Effector memory CD8-positive, alpha-beta T cell (primary cell): ENCODE measurements around the gene ZNF503.
"Not testable (repeated sequence)": the region's sequence is repeated elsewhere in the genome, so short reads cannot be mapped to it uniquely, and the experiment has no call there.

ENCODE experiments used
- ATAC-seq: fragments of 150-1000 bp; cut with Tn5 transposase; replicated peaks from 2 replicates; pipeline ENCODE4 v1.10.0; 2021; ENCODE audit warnings: mild to moderate bottlenecking, moderate library complexity
- DNase-seq, 3 experiments: peaks; one replicate each; pipeline ENCODE4 v3.0.0; 2021
- H3K27ac Mint-ChIP-seq, 2 donors: one replicate each; pipeline ENCODE4 v1.8.0; 2022; ENCODE audit warnings: mild to moderate bottlenecking in 2 of 2, mixed read lengths in 2 of 2, moderate library complexity in 2 of 2
- H3K27me3 Mint-ChIP-seq, 2 donors: one replicate each; pipeline ENCODE4 v1.8.0; 2022; ENCODE audit warnings: mixed read lengths in 2 of 2
- H3K36me3 Mint-ChIP-seq: one replicate; pipeline ENCODE4 v1.8.0; 2022; ENCODE audit warnings: mild to moderate bottlenecking, moderate library complexity, mixed read lengths; ENCODE audit not compliant: insufficient read depth
- H3K4me1 Mint-ChIP-seq, 2 donors: one replicate each; pipeline ENCODE4 v1.8.0; 2022; ENCODE audit warnings: low read depth in 2 of 2, mixed read lengths in 2 of 2
- H3K4me3 Mint-ChIP-seq, 2 donors: one replicate each; pipeline ENCODE4 v1.8.0; 2022; ENCODE audit warnings: mild to moderate bottlenecking in 2 of 2, mixed read lengths in 2 of 2, moderate library complexity in 2 of 2
- H3K9me3 Mint-ChIP-seq, 2 donors: one replicate each; pipeline ENCODE4 v1.8.0; 2022; ENCODE audit warnings: mixed read lengths in 2 of 2

ZNF503 gene

GRCh38 chr10:75379817-75380216, 21.7 kb downstream of the ZNF503 start:
- no peak overlapping the region for H3K27ac Mint-ChIP-seq
- no peaks in the 10 kb centered on the region for H3K36me3 Mint-ChIP-seq
- no peaks in the 10 kb centered on the region for H3K4me1 Mint-ChIP-seq
- H3K4me3 Mint-ChIP-seq: no peak overlapping the region
- ATAC-seq (no peak), DNase-seq (no peak)
- peaks cover 26 to 37% of the 10 kb centered on the region in 2 donors for H3K27me3 Mint-ChIP-seq
- H3K9me3 Mint-ChIP-seq: no peaks in the 10 kb centered on the region

- Mint-ChIP-seq H3K9me3 (no peaks in the 10 kb centered on the region), H3K36me3 (no peaks in the 10 kb centered on the region), H3K27ac (no peak overlapping the region), H3K4me3 (no peak overlapping the region), H3K4me1 (no peaks in the 10 kb centered on the region), H3K27me3 (peaks cover 21 to 37% of the 10 kb centered on the region in 2 donors)
- no peak for DNase-seq
- no peak for ATAC-seq
Measured at GRCh38 chr10:75379212-75379724, 22.3 kb downstream of the ZNF503 start.

GRCh38 chr10:75378379-75378778, 23.2 kb downstream of the ZNF503 start:
- ATAC-seq: no peak
- no peaks in the 10 kb centered on the region for H3K4me1 Mint-ChIP-seq
- no peak overlapping the region for H3K27ac Mint-ChIP-seq
- no peaks in the 10 kb centered on the region for H3K36me3 Mint-ChIP-seq
- H3K27me3 Mint-ChIP-seq: peaks cover 12 to 34% of the 10 kb centered on the region in 2 donors
- DNase-seq: no peak
- H3K9me3 Mint-ChIP-seq: no peaks in the 10 kb centered on the region
- no peak overlapping the region for H3K4me3 Mint-ChIP-seq

- DNase-seq (no peak), ATAC-seq (no peak)
- H3K4me1 Mint-ChIP-seq: no peaks in the 10 kb centered on the region
- no peak overlapping the region for H3K4me3 Mint-ChIP-seq
- H3K36me3 Mint-ChIP-seq: no peaks in the 10 kb centered on the region
- no peaks in the 10 kb centered on the region for H3K9me3 Mint-ChIP-seq
- peaks cover 7 to 29% of the 10 kb centered on the region in 2 donors for H3K27me3 Mint-ChIP-seq
- H3K27ac Mint-ChIP-seq: no peak overlapping the region
Measured at GRCh38 chr10:75377869-75378268, 23.7 kb downstream of the ZNF503 start.

- Mint-ChIP-seq H3K4me3 (no peak overlapping the region), H3K9me3 (no peaks in the 10 kb centered on the region), H3K36me3 (no peaks in the 10 kb centered on the region), H3K4me1 (no peaks in the 10 kb centered on the region), H3K27me3 (peaks cover 7 to 36% of the 10 kb centered on the region in 2 donors), H3K27ac (no peak overlapping the region)
- ATAC-seq (no peak), DNase-seq (no peak)
Measured at GRCh38 chr10:75375838-75376237, 25.7 kb downstream of the ZNF503 start.

GRCh38 chr10:75371010-75371409, 30.6 kb downstream of the ZNF503 start:
- H3K4me1 Mint-ChIP-seq: no peaks in the 10 kb centered on the region
- H3K36me3 Mint-ChIP-seq: no peaks in the 10 kb centered on the region

GRCh38 chr10:75369838-75370237, 31.7 kb downstream of the ZNF503 start:
- not testable (repeated sequence) for DNase-seq

More at GRCh38 chr10:75371010-75371409, 30.6 kb downstream of the ZNF503 start:
- peaks cover 16 to 45% of the 10 kb centered on the region in 2 donors for H3K27me3 Mint-ChIP-seq
- no peaks in the 10 kb centered on the region for H3K9me3 Mint-ChIP-seq
- no peak overlapping the region for H3K27ac Mint-ChIP-seq
- no peak overlapping the region for H3K4me3 Mint-ChIP-seq
- no peak for ATAC-seq
- DNase-seq: no peak

GRCh38 chr10:75367901-75368300, 33.7 kb downstream of the ZNF503 start:
- no peaks in the 10 kb centered on the region for H3K9me3 Mint-ChIP-seq
- H3K4me1 Mint-ChIP-seq: no peaks in the 10 kb centered on the region
- no peak for DNase-seq
- H3K27me3 Mint-ChIP-seq: peaks cover 35 to 59% of the 10 kb centered on the region in 2 donors
- no peak overlapping the region for H3K4me3 Mint-ChIP-seq
- ATAC-seq: no peak
- H3K36me3 Mint-ChIP-seq: no peaks in the 10 kb centered on the region
- H3K27ac Mint-ChIP-seq: no peak overlapping the region

More at GRCh38 chr10:75369838-75370237, 31.7 kb downstream of the ZNF503 start:
- not testable (repeated sequence) for H3K4me1 Mint-ChIP-seq, H3K36me3 Mint-ChIP-seq, H3K9me3 Mint-ChIP-seq, H3K4me3 Mint-ChIP-seq, H3K27ac Mint-ChIP-seq, ATAC-seq
- peaks cover 17 to 52% of the 10 kb centered on the region in 2 donors for H3K27me3 Mint-ChIP-seq

- no peaks in the 10 kb centered on the region for H3K36me3 Mint-ChIP-seq
- no peaks in the 10 kb centered on the region for H3K9me3 Mint-ChIP-seq
- DNase-seq (no peak), ATAC-seq (no peak)
- H3K27ac Mint-ChIP-seq: no peak overlapping the region
- no peaks in the 10 kb centered on the region for H3K4me1 Mint-ChIP-seq
- no peak overlapping the region for H3K4me3 Mint-ChIP-seq
- peaks cover 38 to 63% of the 10 kb centered on the region in 2 donors for H3K27me3 Mint-ChIP-seq
Measured at GRCh38 chr10:75367021-75367487, 34.5 kb downstream of the ZNF503 start.

GRCh38 chr10:75363431-75363830, 38.1 kb downstream of the ZNF503 start:
- Mint-ChIP-seq H3K36me3 (no peaks in the 10 kb centered on the region), H3K9me3 (no peaks in the 10 kb centered on the region), H3K27ac (no peak overlapping the region), H3K4me3 (no peak overlapping the region), H3K4me1 (no peaks in the 10 kb centered on the region), H3K27me3 (peaks cover 41 to 76% of the 10 kb centered on the region in 2 donors)
- DNase-seq (no peak), ATAC-seq (no peak)

- H3K4me3 Mint-ChIP-seq, H3K36me3 Mint-ChIP-seq, DNase-seq, H3K4me1 Mint-ChIP-seq, H3K27ac Mint-ChIP-seq, ATAC-seq, H3K9me3 Mint-ChIP-seq: not testable (repeated sequence)
- H3K27me3 Mint-ChIP-seq: peaks cover 38 to 80% of the 10 kb centered on the region in 2 donors
Measured at GRCh38 chr10:75359876-75360275, 41.7 kb downstream of the ZNF503 start.

- ATAC-seq (no peak), DNase-seq (no peak)
- Mint-ChIP-seq H3K27me3 (peaks cover 33 to 80% of the 10 kb centered on the region in 2 donors), H3K27ac (no peak overlapping the region), H3K9me3 (no peaks in the 10 kb centered on the region), H3K4me3 (no peak overlapping the region), H3K4me1 (no peaks in the 10 kb centered on the region), H3K36me3 (no peaks in the 10 kb centered on the region)
Measured at GRCh38 chr10:75358835-75359421, 42.6 kb downstream of the ZNF503 start.

GRCh38 chr10:75358132-75358531, 43.4 kb downstream of the ZNF503 start:
- no peaks in the 10 kb centered on the region for H3K36me3 Mint-ChIP-seq
- DNase-seq (no peak), ATAC-seq (no peak)
- no peak overlapping the region for H3K27ac Mint-ChIP-seq
- H3K4me1 Mint-ChIP-seq: no peaks in the 10 kb centered on the region
- no peaks in the 10 kb centered on the region for H3K9me3 Mint-ChIP-seq
- H3K27me3 Mint-ChIP-seq: peaks cover 29 to 80% of the 10 kb centered on the region in 2 donors
- H3K4me3 Mint-ChIP-seq: no peak overlapping the region

GRCh38 chr10:75357500-75357899, 44.1 kb downstream of the ZNF503 start:
- no peak overlapping the region for H3K27ac Mint-ChIP-seq
- ATAC-seq (no peak), DNase-seq (no peak)
- peaks cover 23 to 80% of the 10 kb centered on the region in 2 donors for H3K27me3 Mint-ChIP-seq
- no peaks in the 10 kb centered on the region for H3K4me1 Mint-ChIP-seq
- H3K4me3 Mint-ChIP-seq: no peak overlapping the region
- H3K9me3 Mint-ChIP-seq: no peaks in the 10 kb centered on the region
- H3K36me3 Mint-ChIP-seq: no peaks in the 10 kb centered on the region
